Measurements from ENCODE around the gene FCGR3B.
"Not testable (repeated sequence)": the region's sequence is repeated elsewhere in the genome, so short reads cannot be mapped to it uniquely, and the experiment has no call there.

Gene FCGR3B

DNA sequence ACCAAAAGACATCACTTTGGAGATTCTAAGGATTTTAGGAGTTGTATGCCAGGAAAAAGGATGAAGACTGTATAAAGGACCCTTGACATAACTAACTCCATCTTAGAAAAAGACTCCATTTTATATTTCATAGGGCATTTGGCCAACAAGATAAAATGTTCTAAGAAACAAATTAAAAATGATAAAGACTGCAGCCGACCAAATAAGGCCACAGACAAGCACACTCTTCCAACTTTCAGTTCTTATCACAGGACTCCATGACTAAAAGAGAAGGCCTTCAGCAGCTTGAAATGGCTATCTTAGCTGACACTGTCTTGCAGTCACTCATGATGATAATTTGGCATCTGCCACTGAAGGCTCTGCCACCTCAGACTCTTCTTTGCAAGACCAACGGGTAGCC, 8.2 kb upstream of the FCGR3B start:
- not testable (repeated sequence) for DNase-seq (ENCODE audit: low read depth in 2 of 3, low spot score in 2 of 3)

DNA sequence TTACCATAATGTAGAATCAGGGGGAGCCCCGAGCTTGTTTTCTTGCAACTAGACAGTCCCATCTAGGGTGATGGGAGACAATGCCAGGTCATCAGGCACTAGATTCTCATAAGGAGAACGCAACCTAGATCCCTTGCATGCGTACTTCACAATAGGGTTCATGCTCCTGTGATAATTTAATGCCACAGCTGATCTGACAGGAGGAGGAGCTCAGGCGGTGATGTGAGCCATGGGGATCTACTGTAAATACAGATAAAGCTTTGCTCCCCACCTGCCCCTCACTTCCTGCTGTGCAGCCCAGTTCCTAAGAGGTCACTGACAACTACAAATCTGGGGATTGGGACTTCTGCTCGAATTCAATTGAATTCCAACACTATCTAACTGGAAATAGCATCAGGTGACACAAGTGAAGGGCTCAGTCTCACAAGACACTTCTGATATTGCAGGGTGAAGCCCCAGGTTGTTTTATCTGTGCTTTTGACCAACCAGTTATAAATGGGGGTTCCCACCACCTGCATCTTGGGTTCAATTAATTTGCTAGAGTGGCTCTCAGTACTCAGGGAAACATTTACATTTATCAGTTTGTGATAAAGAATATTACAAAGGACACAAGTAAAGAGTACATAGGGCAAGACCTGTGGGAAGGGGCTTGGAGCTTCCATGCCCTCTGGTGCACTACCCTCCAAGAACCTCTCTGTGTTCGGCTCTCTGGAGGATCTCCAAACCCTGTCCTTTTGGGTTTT, 7.4 kb upstream of the FCGR3B start:
- not testable (repeated sequence) for DNase-seq (ENCODE audit: low read depth in 2 of 3, low spot score in 2 of 3)

DNA sequence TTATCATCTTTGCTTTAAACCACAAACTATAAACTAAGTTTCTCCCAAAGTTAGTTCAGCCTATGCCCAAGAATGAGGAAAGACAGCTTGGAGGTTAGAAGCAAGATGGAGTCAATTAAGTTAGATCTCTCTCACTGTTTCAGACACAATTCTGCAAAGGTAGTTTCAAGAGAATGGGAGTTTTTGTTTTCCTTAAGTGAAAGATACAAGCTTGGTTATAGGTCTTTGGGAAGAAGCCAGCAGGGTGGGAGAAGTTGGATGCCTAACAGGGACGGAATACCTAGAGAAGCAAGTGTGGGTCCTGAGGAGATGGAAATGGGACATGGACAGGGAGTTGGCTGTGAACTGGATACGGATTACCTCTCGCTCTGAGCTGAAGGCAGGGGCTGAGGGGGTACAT, 6.0 kb upstream of the FCGR3B start:
- not testable (repeated sequence) for DNase-seq (ENCODE audit: low read depth in 2 of 3, low spot score in 2 of 3)

DNA sequence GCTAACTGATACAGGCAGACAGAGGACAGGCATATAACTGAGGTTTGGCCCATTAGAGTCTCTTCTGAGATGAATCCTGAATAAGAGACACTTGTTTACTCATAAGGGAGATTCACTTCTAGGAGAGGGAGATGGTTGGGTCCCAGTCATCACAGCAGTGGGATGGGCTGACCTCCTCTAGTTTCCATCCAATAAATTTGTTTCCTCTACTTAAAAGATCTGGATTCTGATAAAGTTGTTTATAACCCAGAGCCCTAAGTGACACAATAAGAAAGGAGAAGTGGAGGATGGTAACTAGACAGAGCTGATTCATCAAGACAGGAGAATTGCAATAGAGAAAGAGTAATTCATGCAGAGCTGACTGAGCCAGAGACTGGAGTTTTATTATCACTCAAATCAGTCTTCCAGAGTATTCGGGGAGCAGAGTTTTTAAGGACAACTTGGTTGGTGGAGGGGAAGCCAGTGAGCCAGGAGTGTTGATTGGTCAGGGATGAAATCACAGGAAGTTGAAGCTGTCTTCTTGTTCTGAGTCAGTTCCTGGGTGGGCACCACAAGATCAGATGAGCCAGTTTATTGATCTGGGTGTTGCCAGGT, 5.3 kb upstream of the FCGR3B start:
- DNase-seq (ENCODE audit: low read depth in 2 of 3, low spot score in 2 of 3), result not testable (repeated sequence)

DNA sequence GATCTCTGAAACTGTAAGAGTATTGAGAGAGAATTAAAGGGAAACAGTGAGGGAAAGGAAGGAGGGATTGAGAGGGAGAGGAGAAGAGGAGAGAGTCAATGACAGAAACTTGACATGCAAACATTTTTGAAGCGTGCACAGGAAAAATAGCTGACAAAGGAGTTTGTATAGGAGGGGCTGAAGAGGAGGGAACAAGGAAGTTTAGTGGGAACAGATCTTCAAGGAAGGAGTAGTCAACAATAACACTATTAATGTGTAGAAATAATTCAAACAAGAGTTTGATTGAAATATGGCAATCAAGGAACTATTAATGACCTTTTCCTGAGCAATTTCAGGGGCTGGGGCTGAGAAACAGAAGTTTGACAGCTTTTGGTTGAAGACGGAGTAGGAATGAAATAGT, 4.0 kb upstream of the FCGR3B start:
- not testable (repeated sequence) for DNase-seq (ENCODE audit: low read depth in 2 of 3, low spot score in 2 of 3)

DNA sequence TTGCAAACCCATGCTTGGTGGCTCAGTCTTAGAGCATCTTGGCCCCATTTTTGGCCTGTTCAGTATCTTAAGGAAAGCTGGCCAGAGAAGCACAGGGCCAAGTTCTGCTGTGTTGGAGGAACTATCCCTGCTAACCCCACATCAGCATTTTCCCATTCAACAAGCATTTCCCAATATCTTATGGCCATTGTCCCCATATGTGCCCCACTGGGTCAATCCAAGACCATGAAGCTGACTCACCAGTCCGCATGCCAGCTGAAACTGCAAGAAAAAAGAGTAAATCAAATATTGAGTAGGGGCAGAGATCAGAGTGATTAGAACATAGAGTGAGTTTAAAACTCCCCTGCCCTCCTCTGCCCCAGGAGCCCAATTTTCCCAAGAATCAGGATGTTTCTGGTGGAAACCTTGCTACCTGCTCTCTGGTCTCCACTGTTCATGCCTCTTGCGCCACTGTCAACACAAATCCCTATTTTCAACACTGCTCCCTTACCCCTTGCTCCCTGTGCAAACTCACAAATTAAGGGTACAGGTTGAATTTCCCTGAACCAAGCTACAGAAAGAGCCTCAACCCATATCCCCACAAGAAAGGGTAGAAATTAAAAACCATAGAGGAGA, 741 bp downstream of the FCGR3B start:
- not testable (repeated sequence) for DNase-seq (ENCODE audit: low read depth in 2 of 3, low spot score in 2 of 3)

DNA sequence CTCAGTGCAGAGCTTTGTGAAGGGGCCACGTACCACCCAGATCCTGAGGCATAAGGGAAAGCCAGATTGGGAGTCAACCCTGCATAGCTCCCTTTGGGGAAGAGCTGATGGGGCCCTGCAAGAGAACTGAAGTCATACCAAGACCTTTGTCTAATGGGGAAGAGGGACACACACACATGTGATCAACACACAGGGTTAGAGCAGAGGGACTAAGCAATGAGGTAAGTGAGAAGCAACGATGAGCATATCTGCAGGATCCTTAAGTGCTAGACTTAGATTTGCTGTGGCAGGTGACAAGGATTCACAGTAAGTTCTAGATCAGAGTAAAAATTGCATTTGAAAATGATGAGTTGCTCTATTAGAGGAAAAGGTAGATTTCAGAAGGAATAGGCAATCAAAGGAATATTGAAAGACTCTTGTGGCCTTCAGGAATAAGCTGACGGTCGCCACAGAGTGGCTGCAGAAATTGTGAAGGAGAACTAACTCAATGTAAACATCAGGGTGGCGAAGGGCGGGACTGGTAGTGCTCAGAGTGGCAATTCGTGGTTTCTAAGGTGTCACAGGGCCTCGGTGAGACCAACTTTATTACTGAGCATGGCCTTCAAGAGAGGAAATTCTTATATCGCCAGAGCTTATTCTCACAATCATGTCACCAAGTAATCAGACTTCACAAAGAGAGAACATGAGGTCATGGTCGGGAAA, 4.4 kb downstream of the FCGR3B start:
- not testable (repeated sequence) for DNase-seq (ENCODE audit: low read depth in 2 of 3, low spot score in 2 of 3)

DNA sequence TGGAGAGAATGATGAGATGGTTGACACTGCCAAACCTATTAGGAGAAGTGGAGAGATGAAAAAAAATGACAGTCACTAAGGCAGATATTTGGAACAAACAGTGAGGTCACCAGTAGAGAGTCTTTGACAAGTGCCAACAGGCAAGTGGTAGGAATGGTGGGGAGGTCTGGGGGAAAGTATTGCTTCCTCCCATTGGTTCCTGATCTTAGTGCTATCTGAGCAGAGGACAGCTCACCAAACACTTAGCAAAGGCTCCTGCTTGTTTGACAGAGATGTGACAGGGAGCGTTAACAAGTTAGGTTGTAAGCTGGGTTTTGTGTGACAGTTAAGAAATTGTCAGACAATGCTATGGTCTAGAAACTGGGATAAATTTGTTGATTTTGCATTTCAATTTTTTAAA, 6.4 kb downstream of the FCGR3B start:
- DNase-seq (ENCODE audit: low read depth in 2 of 3, low spot score in 2 of 3), result not testable (repeated sequence)

DNA sequence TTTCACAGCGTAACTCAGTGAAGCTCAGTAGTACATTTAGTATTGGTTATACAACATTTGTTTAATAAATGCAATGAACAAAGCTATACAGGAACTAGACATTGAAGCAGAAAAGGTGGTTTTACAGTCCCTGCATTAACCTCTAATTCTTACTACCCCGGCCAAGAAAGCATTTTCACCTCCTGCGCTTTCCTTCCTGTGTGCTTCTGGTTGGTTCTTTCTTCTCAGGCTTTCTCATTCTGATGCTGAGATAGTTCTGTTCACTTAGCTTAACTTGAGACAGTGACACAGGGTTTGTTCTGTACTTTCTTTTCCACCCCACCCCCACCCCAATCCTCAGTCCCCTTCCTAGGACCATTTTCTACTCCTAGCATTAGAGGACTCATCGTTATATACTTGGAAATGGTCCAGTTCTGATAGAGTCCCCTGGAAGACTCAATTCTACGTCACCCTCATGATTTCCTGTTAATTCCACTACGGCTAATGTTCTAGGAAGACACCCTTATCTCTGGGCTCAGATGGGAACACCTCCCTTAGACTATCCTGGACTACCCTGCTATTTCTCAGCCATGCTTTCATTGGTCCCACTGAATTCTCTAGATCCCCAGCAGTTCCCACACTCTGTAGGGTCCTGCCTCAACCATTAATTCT, 7.5 kb downstream of the FCGR3B start:
- not testable (repeated sequence) for DNase-seq (ENCODE audit: low read depth in 2 of 3, low spot score in 2 of 3)

DNA sequence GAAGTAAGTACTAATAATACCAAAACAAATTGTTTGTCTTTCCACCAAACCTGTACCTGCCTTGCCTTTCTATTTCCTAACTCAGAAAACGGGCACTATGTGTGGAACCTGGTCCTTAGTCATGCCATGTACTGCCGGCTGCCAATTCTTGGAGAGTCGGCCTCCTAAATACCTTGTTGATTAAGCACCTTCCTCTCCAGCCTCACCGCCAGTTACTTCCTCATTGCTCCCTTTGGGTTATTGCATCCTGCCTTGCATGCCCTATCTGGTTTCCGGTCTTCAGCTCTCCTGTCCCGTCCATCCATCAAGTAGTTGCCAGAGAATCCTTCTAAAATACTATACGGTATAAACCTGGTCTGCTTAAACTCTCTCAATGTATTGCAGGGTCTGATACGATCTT, 8.9 kb downstream of the FCGR3B start:
- not testable (repeated sequence) for DNase-seq (ENCODE audit: low read depth in 2 of 3, low spot score in 2 of 3)

DNA sequence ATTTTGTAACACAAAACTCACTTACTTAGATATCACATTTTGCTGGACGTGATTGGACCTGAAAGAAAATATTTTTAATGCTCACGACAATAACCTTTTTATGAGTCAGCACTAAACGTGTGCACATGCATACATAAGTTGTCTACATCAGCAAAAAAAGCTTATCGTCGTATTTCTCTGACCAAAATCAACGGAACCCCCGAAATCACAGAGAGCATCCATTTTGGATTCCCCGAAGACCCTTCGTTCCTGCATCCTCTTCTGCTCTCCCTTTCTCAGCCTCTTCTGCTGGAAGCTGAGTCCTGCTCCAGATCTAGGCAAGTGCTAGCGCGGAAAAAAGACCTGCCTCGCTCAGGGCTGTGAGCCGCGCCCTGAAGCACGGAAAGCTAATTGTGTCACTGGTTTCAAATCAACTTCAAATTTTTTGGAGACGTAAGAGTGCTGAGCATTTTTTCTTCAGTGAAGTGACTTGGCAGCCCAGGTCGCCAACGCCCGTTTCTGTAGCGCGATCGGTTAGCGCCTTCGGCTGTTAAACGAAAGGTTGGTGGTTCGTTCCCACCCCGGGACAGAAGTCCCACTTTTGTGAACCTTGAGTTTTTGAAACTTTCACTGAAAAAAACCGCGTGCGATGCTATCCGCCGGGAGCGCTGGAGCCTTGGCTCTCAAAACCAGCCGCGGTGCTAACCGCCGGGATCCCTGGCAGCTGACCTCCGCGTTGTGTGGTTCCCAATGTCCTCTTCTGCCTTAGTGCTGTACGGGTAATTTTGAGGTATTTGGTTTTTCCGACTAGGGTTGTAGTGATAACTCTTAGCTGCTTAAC, 9.6 kb downstream of the FCGR3B start:
- DNase-seq (ENCODE audit: low read depth in 2 of 3, low spot score in 2 of 3), result peak; percentile 49 to 93 (median 52)

DNA sequence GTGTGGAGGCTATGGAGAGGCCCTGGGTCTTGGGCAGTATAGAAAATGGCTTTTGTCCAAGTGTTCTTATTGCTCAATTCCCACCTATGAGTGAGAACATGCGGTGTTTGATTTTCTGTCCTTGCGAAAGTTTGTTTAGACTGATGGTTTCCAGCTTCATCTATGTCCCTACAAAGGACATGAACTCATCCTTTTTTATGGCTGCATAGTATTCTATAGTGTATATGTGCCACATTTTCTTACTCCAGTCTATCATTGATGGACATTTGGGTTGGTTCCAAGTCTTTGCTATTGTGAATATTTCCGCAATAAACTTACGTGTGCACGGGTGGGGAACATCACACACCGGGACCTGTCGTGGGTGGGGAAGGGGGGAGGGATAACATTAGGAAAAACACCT, 10.6 kb downstream of the FCGR3B start:
- DNase-seq (ENCODE audit: low read depth in 2 of 3, low spot score in 2 of 3), result not testable (repeated sequence)

DNA sequence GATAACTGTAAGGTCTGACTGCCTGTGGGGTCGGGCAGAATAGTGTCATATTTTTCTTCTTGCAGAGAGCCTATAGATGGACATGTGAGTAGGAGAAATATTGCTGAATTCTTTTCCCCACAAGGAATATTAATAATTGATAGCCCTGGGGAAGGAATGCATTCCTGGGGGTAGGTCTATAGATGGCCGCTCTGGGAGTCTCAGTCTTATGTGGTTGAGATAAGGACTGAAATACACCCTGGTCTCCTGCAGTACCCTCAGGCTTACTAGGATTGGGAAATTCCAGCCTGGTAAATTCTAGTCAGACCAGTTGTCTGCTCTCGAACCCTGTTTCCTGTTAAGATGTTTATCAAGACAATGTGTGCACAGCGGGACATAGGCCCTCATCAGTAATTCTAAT, 12.5 kb downstream of the FCGR3B start:
- not testable (repeated sequence) for DNase-seq (ENCODE audit: low read depth in 2 of 3, low spot score in 2 of 3)

DNA sequence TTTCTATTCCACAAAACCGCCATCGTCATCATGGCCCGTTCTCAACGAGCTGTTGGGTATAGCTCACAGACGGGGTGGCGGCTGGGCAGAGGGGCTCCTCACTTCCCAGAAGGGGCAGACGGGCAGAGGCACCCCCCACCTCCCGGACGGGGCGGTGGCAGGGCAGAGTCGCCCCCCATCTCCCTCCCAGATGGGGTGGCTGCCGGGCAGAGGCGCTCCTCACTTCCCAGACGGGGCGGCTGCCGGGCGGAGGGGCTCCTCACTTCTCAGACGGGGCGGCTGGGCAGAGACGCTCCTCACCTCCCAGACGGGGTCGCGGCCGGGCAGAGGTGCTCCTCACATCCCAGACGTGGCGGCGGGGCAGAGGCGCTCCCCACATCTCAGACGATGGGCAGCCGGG, 14.6 kb downstream of the FCGR3B start:
- not testable (repeated sequence) for DNase-seq (ENCODE audit: low read depth in 2 of 3, low spot score in 2 of 3)

DNA sequence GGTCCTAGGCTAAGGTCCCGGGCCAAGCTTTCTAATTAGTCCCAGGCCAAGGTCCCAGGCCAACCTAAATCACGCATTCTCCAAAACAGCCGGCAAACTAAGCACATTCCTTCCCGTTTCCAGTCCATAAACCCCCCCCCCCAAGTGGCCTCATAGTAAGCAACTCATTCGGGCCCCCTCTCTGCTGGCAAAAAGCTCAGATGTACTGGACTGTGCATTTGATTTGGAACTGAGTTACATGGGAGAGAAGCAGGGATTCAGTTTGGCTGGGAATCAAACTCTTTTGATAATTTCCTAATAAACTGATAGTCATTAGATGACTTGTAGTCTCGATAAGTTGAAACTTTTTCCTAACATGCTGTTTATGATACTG, 17.8 kb downstream of the FCGR3B start:
- DNase-seq (ENCODE audit: low read depth in 2 of 3, low spot score in 2 of 3), result not testable (repeated sequence)

DNA sequence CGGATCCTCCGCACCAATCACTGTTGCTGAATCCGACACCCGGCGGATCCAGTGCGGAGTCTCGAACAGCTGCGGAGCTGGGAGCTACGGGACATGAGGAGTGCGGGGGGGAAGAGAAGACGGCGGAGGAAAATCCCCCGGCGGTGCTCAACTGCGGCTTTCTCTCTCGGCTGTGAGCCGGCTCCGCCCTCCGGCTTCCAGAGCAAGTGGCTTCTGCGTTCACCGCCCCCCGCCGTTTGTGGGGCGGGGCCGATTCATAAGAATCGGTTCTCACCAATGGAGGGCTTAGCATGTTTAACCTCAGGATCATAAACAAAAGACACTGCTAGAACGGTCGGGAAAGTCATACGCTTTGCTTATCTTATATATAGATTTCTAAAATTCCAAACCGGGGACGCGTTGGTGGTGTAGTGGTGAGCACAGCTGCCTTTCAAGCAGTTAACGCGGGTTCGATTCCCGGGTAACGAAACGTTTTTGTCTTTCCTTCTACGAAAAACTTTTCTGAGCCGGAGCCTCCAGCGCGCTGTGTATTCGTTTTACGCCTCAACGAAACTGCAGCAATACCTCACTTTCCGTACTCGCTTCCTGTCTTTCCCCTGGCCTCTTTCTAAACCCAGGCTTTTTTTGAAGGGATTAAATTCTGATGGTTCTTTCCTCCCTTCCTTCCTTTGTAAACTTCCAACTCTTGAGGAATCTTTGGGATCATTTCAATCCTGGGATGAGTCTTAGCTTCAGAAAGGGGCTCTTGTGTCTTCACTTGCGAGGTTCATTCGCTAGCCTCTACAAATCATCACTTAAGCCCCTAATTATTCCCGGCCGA, 18.4 kb downstream of the FCGR3B start:
- DNase-seq (ENCODE audit: low read depth in 2 of 3, low spot score in 2 of 3), result peak; percentile 31 to 64 (median 62)

DNA sequence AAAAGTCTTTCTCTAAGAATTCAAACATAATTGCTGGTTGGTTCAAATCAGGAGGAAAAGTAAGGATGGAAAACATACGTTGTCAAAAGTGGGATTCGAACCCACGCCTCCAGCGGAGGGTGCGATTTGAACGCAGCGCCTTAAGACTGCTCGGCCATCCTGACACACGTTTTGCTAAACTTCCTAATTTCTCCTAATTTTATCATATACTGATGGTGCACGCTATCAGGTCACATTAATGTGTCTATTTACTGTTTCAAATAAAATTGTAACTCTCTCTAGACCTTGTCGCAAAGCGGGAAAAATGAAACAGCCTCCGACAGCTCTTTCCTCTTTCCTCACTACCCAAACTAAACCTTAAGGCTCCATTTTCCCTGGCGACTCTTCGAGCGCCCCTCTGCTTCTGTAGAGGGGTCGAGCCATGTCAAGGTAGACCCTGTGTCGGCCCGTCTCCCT, 19.1 kb downstream of the FCGR3B start:
- not testable (repeated sequence) for DNase-seq (ENCODE audit: low read depth in 2 of 3, low spot score in 2 of 3)

DNA sequence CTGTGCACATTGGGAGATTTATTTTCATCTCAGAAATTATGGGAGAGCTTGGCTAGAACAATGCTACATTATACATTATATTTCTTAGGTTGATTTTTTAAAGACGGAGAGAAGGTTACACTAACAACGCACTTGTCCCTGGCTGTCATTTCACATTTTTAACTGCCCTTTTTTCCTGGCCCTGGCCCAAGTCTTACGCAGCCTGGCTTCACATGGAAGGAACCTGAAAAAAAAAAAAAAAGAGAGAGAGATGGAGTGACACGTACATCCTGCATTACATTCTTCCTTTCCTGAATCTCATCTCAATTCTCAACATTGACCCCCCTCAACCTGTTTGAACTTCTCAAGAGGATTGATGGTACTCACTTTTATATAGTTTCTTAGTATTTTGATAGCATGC, 20.8 kb downstream of the FCGR3B start:
- DNase-seq (ENCODE audit: low read depth in 2 of 3, low spot score in 2 of 3), result not testable (repeated sequence)

DNA sequence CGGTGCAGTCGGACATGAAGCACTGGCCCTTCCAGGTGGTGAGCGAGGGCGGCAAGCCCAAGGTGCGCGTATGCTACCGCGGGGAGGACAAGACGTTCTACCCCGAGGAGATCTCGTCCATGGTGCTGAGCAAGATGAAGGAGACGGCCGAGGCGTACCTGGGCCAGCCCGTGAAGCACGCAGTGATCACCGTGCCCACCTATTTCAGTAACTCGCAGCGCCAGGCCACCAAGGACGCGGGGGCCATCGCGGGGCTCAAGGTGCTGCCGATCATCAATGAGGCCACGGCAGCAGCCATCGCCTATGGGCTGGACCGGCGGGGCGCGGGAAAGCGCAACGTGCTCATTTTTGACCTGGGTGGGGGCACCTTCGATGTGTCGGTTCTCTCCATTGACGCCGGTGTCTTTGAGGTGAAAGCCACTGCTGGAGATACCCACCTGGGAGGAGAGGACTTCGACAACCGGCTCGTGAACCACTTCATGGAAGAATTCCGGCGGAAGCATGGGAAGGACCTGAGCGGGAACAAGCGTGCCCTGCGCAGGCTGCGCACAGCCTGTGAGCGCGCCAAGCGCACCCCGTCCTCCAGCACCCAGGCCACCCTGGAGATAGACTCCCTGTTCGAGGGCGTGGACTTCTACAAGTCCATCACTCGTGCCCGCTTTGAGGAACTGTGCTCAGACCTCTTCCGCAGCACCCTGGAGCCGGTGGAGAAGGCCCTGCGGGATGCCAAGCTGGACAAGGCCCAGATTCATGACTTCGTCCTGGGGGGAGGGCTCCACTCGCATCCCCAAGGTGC, 24.2 kb downstream of the FCGR3B start:
- DNase-seq (ENCODE audit: low read depth in 2 of 3, low spot score in 2 of 3), result not testable (repeated sequence)
